ENCODE results near the gene FCRL6. TPM values are rescaled to one million over a fixed set of nuclear protein-coding genes. Genes with fewer than 3 reads are reported as not detected.

Gene FCRL6
- total and polyA plus RNA-seq, 2 of the 13 experiments (the other 11 are each of a cell fraction or from before 2014, with no cell fraction given) = not detected

- no peak for TF ChIP-seq RFX5 (IDR thresholded peaks at IDR 0.05; ENCODE audit: low read depth, low read length)
- TF ChIP-seq ZNF362 (CRISPR knock-in tag; IDR thresholded peaks at IDR 0.05; ENCODE audit: borderline replicate concordance) = no peak
- TF ChIP-seq ZNF101 (CRISPR knock-in tag; IDR thresholded peaks at IDR 0.05; ENCODE audit: borderline replicate concordance, low read depth) = no peak
- TF ChIP-seq ZNF784 (CRISPR knock-in tag; IDR thresholded peaks at IDR 0.05; ENCODE audit: borderline replicate concordance) = no peak
- TF ChIP-seq SRF (IDR thresholded peaks at IDR 0.05; ENCODE audit: low read depth, low read length) = no peak
- no peaks in the 10 kb centered on the region for H4K20me1 ChIP-seq (ENCODE audit: insufficient read depth, low read length)
- WGBS (ENCODE audit: low lambda C conversion rate) = 2% methylated on average over 2 of the region's 2 CpGs
- in situ Hi-C loops (cut with HindIII; ENCODE audit: extremely low pct_ligation_motif_present, low pct_unique_long_range_greater_than_20kb) (no loop called here), intact Hi-C loops (cut with micrococcal nuclease; ENCODE audit: unreplicated experiment) (no loop called here)
- ChIA-PET POLR2A (no interaction called here), CTCF (ENCODE audit: low intra/inter-chr PET ratio, low total read pairs) (no interaction called here)
- peaks cover 8% of the 10 kb centered on the region; the same call in 1 of the 2 replicates for H3K4me1 ChIP-seq (ENCODE audit: insufficient read depth, low read length)
- no peak overlapping the region for H3K27ac ChIP-seq (ENCODE audit: extremely low read length, insufficient read depth, low read length)
- no peaks in the 10 kb centered on the region; a peak in 3 of 5 replicates for H3K27me3 ChIP-seq (ENCODE audit: control insufficient read depth in 1 of 2, insufficient read depth in 2 of 2, low read length in 2 of 2)
- ATAC-seq = no peak
- no peaks in the 10 kb centered on the region for H3K79me2 ChIP-seq (ENCODE audit: insufficient read depth, low read length)
- H3K9me3 ChIP-seq (ENCODE audit: low read length) = no peaks in the 10 kb centered on the region
- FAIRE-seq = no peak
- H2AFZ ChIP-seq (ENCODE audit: low read length) = no peak overlapping the region
- no peak for DNase-seq (ENCODE audit: low spot score)
- no peaks in the 10 kb centered on the region for H3K36me3 ChIP-seq (replicated peaks in 1 of 2; ENCODE audit: control insufficient read depth in 1 of 2, insufficient read depth in 2 of 2, low read length in 2 of 2)
- no peak overlapping the region for H3K9ac ChIP-seq (ENCODE audit: insufficient read depth, low read depth, low read length)
- H3K4me3 ChIP-seq (replicated peaks in 1 of 3; ENCODE audit: insufficient read depth in 1 of 3, low read depth in 2 of 3, low read length in 3 of 3) = no peak overlapping the region
- H3K4me2 ChIP-seq (ENCODE audit: low read depth, low read length) = no peak overlapping the region
- BruUV-seq (replicated peaks) = no TSS peak
Measured at GRCh38 chr1:159841749-159842148, 39.6 kb downstream of the FCRL6 start.

GRCh38 chr1:159843459-159843858 is 41.3 kb downstream of the FCRL6 start:
- Histone ChIP-seq H3K27ac (ENCODE audit: extremely low read length, insufficient read depth, low read length) (no peak overlapping the region), H3K9me3 (ENCODE audit: low read length) (no peaks in the 10 kb centered on the region), H3K79me2 (ENCODE audit: insufficient read depth, low read length) (no peaks in the 10 kb centered on the region), H2AFZ (ENCODE audit: low read length) (no peak overlapping the region), H3K27me3 (ENCODE audit: control insufficient read depth in 1 of 2, insufficient read depth in 2 of 2, low read length in 2 of 2) (peaks cover 0 to 4% of the 10 kb centered on the region in 2 experiments; a peak in 3 of 5 replicates), H3K4me3 (replicated peaks in 1 of 3; ENCODE audit: insufficient read depth in 1 of 3, low read depth in 2 of 3, low read length in 3 of 3) (no peak overlapping the region), H3K9ac (ENCODE audit: insufficient read depth, low read depth, low read length) (no peak overlapping the region), H3K36me3 (replicated peaks in 1 of 2; ENCODE audit: control insufficient read depth in 1 of 2, insufficient read depth in 2 of 2, low read length in 2 of 2) (no peaks in the 10 kb centered on the region), H3K4me2 (ENCODE audit: low read depth, low read length) (no peak overlapping the region), H3K4me1 (ENCODE audit: insufficient read depth, low read length) (peaks cover 8% of the 10 kb centered on the region; the same call in 1 of the 2 replicates), H4K20me1 (ENCODE audit: insufficient read depth, low read length) (no peaks in the 10 kb centered on the region)
- no peak for ATAC-seq
- in situ Hi-C loops (cut with HindIII; ENCODE audit: extremely low pct_ligation_motif_present, low pct_unique_long_range_greater_than_20kb) (no loop called here), intact Hi-C loops (cut with micrococcal nuclease; ENCODE audit: unreplicated experiment) (no loop called here)
- no peak for FAIRE-seq
- ChIA-PET CTCF (ENCODE audit: low intra/inter-chr PET ratio, low total read pairs) (no interaction called here), POLR2A (no interaction called here)
- 67% methylated on average over 3 of the region's 4 CpGs for WGBS (ENCODE audit: low lambda C conversion rate)
- no TSS peak for BruUV-seq (replicated peaks)
- DNase-seq (ENCODE audit: low spot score) = no peak
- TF ChIP-seq ZNF605 (CRISPR knock-in tag; IDR thresholded peaks at IDR 0.05) (no peak), ZNF83 (CRISPR knock-in tag; IDR thresholded peaks at IDR 0.05; ENCODE audit: borderline replicate concordance) (no peak), ZNF337 (CRISPR knock-in tag; IDR thresholded peaks at IDR 0.05; ENCODE audit: borderline replicate concordance, low read depth) (no peak), DRAP1 (CRISPR knock-in tag; IDR thresholded peaks at IDR 0.05) (no peak), TERF1 (CRISPR knock-in tag; IDR thresholded peaks at IDR 0.05) (no peak), MXD3 (CRISPR knock-in tag; IDR thresholded peaks at IDR 0.05) (no peak), ZMYM2 (CRISPR knock-in tag; IDR thresholded peaks at IDR 0.05) (no peak), MTF2 (CRISPR knock-in tag; IDR thresholded peaks at IDR 0.05; ENCODE audit: borderline replicate concordance) (no peak), BRCA1 (CRISPR knock-in tag; IDR thresholded peaks at IDR 0.05) (no peak), GLI4 (CRISPR knock-in tag; IDR thresholded peaks at IDR 0.05; ENCODE audit: borderline replicate concordance) (no peak)

Measured in HepG2 (cell line).